HG02973 (cell line): ENCODE results near the gene TSPEAR.
"Not testable (repeated sequence)": the region's sequence is repeated elsewhere in the genome, so short reads cannot be mapped to it uniquely, and the experiment has no call there.

Experiments used
- ATAC-seq: cut with Tn5 transposase; IDR thresholded peaks from one replicate; pipeline ENCODE4 v1.9.1; 2021; ENCODE audit warnings: moderate library complexity; ENCODE audit not compliant: unreplicated experiment

Gene TSPEAR

GRCh38 chr21:44686843-44687561, 24.4 kb downstream of the TSPEAR start:
- ATAC-seq: no peak

GRCh38 chr21:44686000-44686781, 25.2 kb downstream of the TSPEAR start:
- ATAC-seq: no peak

- not testable (repeated sequence) for ATAC-seq
Observed at GRCh38 chr21:44685050-44685449, 26.3 kb downstream of the TSPEAR start.

GRCh38 chr21:44684483-44684882, 26.9 kb downstream of the TSPEAR start:
- ATAC-seq: no peak

GRCh38 chr21:44684077-44684476, 27.3 kb downstream of the TSPEAR start:
- no peak for ATAC-seq

- ATAC-seq: no peak
Observed at GRCh38 chr21:44682580-44683151, 28.7 kb downstream of the TSPEAR start.

GRCh38 chr21:44681861-44682579, 29.4 kb downstream of the TSPEAR start, which contains the start of gene KRTAP12-1:
Gene KRTAP12-1 (minus strand): TSS chr21:44682163. CDS start chr21:44682123, 40 bp downstream.
- ATAC-seq: no peak

GRCh38 chr21:44681152-44681551, 30.2 kb downstream of the TSPEAR start:
- ATAC-seq: no peak

- ATAC-seq: no peak
Observed at GRCh38 chr21:44677881-44678280, 33.5 kb downstream of the TSPEAR start.

GRCh38 chr21:44671911-44672310, 39.5 kb downstream of the TSPEAR start:
- no peak for ATAC-seq

- no peak for ATAC-seq
Observed at GRCh38 chr21:44670642-44671432, 40.5 kb downstream of the TSPEAR start.

- no peak for ATAC-seq
Observed at GRCh38 chr21:44667612-44668011, 43.8 kb downstream of the TSPEAR start.

GRCh38 chr21:44666401-44667320, 44.7 kb downstream of the TSPEAR start, which contains the start of gene KRTAP12-2:
Gene KRTAP12-2 (minus strand): TSS chr21:44666927. CDS start chr21:44666886, 41 bp downstream.
- ATAC-seq: no peak

GRCh38 chr21:44664691-44665090, 46.7 kb downstream of the TSPEAR start:
- no peak for ATAC-seq

GRCh38 chr21:44661567-44661966, 49.8 kb downstream of the TSPEAR start:
- ATAC-seq: not testable (repeated sequence)

GRCh38 chr21:44658913-44659595, 52.3 kb downstream of the TSPEAR start:
- ATAC-seq: no peak

GRCh38 chr21:44658541-44658910, 52.8 kb downstream of the TSPEAR start:
- ATAC-seq: no peak

- no peak for ATAC-seq
Observed at GRCh38 chr21:44657635-44658540, 53.5 kb downstream of the TSPEAR start, which contains the start of gene KRTAP12-3. Gene KRTAP12-3 (plus strand): TSS chr21:44657932. CDS start chr21:44657980, 48 bp downstream.
